H1 (cell line): ENCODE data around the gene UBXN11. TPM values are rescaled to one million over a fixed set of nuclear protein-coding genes. Genes with fewer than 3 reads are reported as not detected.

Experiments used
- CTCF ChIA-PET: fragments of 300-600 bp; sonication (Branson Sonifier 250); formaldehyde crosslinking; loops from one replicate; lab custom pipeline; 2021; ENCODE audit not compliant: partially characterized antibody; lab: Charles Lee
- POLR2A ChIA-PET: fragments of 300-600 bp; sonication (Branson Sonifier 250); formaldehyde crosslinking; loops from one replicate; lab custom pipeline; 2021; ENCODE audit warnings: inconsistent platforms; ENCODE audit not compliant: partially characterized antibody; lab: Charles Lee
- DNase-seq, 2 experiments: peaks; one replicate each; pipeline versions ENCODE4 v3.0.0 to v3.0.0-alpha.2; 2010 to 2022; ENCODE audit warnings: low spot score in 2 of 2, low read depth in 1 of 2, mixed read lengths in 1 of 2
- FAIRE-seq: peaks from 2 replicates; lab custom pipeline; 2011; peaks lifted over from hg19 to GRCh38; lab: Jason Lieb, UNC
- H2AFZ ChIP-seq: 2 replicates; pipeline ENCODE4 v1.8.1; 2012; ENCODE audit warnings: low read length, inconsistent platforms
- H2AK5ac ChIP-seq: 2 replicates; pipeline ENCODE4 v1.6.1; 2013; ENCODE audit warnings: low read depth, low read length
- H2BK120ac ChIP-seq: replicated peaks from 2 replicates; pipeline ENCODE3; 2013; ENCODE audit warnings: low read depth, low read length, inconsistent platforms
- H2BK12ac ChIP-seq: 2 replicates; pipeline ENCODE4 v1.6.1; 2013; ENCODE audit warnings: low read depth, low read length
- H2BK15ac ChIP-seq: 2 replicates; pipeline ENCODE4 v1.6.1; 2013; ENCODE audit warnings: low read length
- H2BK20ac ChIP-seq: 2 replicates; pipeline ENCODE4 v1.6.1; 2013; ENCODE audit warnings: low read length
- H2BK5ac ChIP-seq: 2 replicates; pipeline ENCODE4 v1.6.1; 2013; ENCODE audit warnings: low read depth, low read length
- H3K14ac ChIP-seq: 2 replicates; pipeline ENCODE4 v1.6.1; 2013; ENCODE audit warnings: inconsistent platforms; ENCODE audit not compliant: insufficient read length
- H3K18ac ChIP-seq: 2 replicates; pipeline ENCODE4 v1.6.1; 2013; ENCODE audit warnings: low read length; ENCODE audit errors: extremely low read depth
- H3K23ac ChIP-seq: 2 replicates; pipeline ENCODE4 v1.6.1; 2013; ENCODE audit warnings: inconsistent platforms; ENCODE audit not compliant: insufficient read length
- H3K23me2 ChIP-seq: 2 replicates; pipeline ENCODE4 v1.6.1; 2013; ENCODE audit warnings: low read depth, low read length
- H3K27ac ChIP-seq: 2 replicates; pipeline ENCODE4 v1.6.1; 2011; ENCODE audit warnings: low read depth, low read length, inconsistent platforms
- H3K27me3 ChIP-seq, 4 experiments: replicated peaks in 1 of 4; 1 replicate in 1 of 4; 2 replicates in 3 of 4; pipeline versions ENCODE4 v1.6.1 to v1.8.1; 2011 to 2013; ENCODE audit warnings: low read length in 3 of 4, mild to moderate bottlenecking in 3 of 4, inconsistent platforms in 2 of 4, mixed read lengths in 2 of 4, moderate library complexity in 1 of 4; ENCODE audit not compliant: control insufficient read depth in 3 of 4, insufficient read depth in 3 of 4; ENCODE audit errors: extremely low read depth in 1 of 4
- H3K36me3 ChIP-seq, 4 experiments: 2 replicates each; pipeline versions ENCODE4 v1.6.1 to v1.8.1; 2011 to 2013; ENCODE audit warnings: mild to moderate bottlenecking in 4 of 4, low read length in 3 of 4, moderate library complexity in 2 of 4, control low read depth in 1 of 4, inconsistent platforms in 1 of 4; ENCODE audit not compliant: insufficient read depth in 4 of 4, control insufficient read depth in 2 of 4
- H3K4ac ChIP-seq: replicated peaks from 2 replicates; pipeline ENCODE3; 2013; ENCODE audit warnings: low read length, low read depth, mixed read lengths, inconsistent platforms; ENCODE audit not compliant: insufficient read length
- H3K4me1 ChIP-seq, 4 experiments: replicated peaks in 1 of 4; 1 replicate in 1 of 4; 2 replicates in 3 of 4; pipeline versions ENCODE4 v1.6.1 to v1.8.1; 2011 to 2013; ENCODE audit warnings: low read length in 3 of 4, inconsistent platforms in 2 of 4, mixed read lengths in 1 of 4; ENCODE audit not compliant: insufficient read depth in 4 of 4, control insufficient read depth in 3 of 4
- H3K4me2 ChIP-seq, 2 experiments: 2 replicates each; pipeline versions ENCODE4 v1.6.1 to v1.8.1; 2011 to 2013; ENCODE audit warnings: low read depth in 2 of 2, low read length in 2 of 2, control low read depth in 1 of 2, inconsistent platforms in 1 of 2, mild to moderate bottlenecking in 1 of 2; ENCODE audit not compliant: insufficient read depth in 1 of 2
- H3K4me3 ChIP-seq, 4 experiments: fragments of 200-600, 300-600 bp in 1 of 4; sonication (generic), shearing (Covaris generic), sonication (Bioruptor Twin) in 1 of 4; 2 replicates each; pipeline versions ENCODE4 v1.5.1 to v1.8.1; 2011 to 2016; ENCODE audit warnings: low read length in 4 of 4, low read depth in 3 of 4, control low read depth in 2 of 4, inconsistent platforms in 2 of 4, mild to moderate bottlenecking in 2 of 4, mixed read lengths in 1 of 4, moderate library complexity in 1 of 4; ENCODE audit not compliant: insufficient read depth in 2 of 4; ENCODE audit errors: extremely low read depth in 1 of 4
- H3K56ac ChIP-seq: replicated peaks from 2 replicates; pipeline ENCODE3; 2013; ENCODE audit warnings: low read depth, mild to moderate bottlenecking, mixed read lengths, low read length, inconsistent platforms; ENCODE audit not compliant: insufficient read length
- H3K79me1 ChIP-seq: 2 replicates; pipeline ENCODE4 v1.6.1; 2013; ENCODE audit warnings: low read depth, low read length, control low read depth
- H3K79me2 ChIP-seq, 2 experiments: 2 replicates each; pipeline versions ENCODE4 v1.6.1 to v1.8.1; 2012 to 2013; ENCODE audit warnings: low read length in 2 of 2, mild to moderate bottlenecking in 2 of 2, inconsistent platforms in 1 of 2; ENCODE audit not compliant: insufficient read depth in 2 of 2, control insufficient read depth in 1 of 2
- H3K9ac ChIP-seq, 4 experiments: replicated peaks in 1 of 4; 1 replicate in 1 of 4; 2 replicates in 3 of 4; pipeline versions ENCODE4 v1.6.1 to v1.8.1; 2011 to 2013; ENCODE audit warnings: low read depth in 3 of 4, low read length in 3 of 4, control low read depth in 2 of 4, mild to moderate bottlenecking in 2 of 4, moderate library complexity in 2 of 4, inconsistent platforms in 1 of 4; ENCODE audit errors: extremely low read depth in 1 of 4
- H3K9me3 ChIP-seq, 2 experiments: 2 replicates each; pipeline versions ENCODE4 v1.6.1 to v1.8.1; 2012 to 2013; ENCODE audit warnings: mild to moderate bottlenecking in 2 of 2, moderate library complexity in 2 of 2, control low read depth in 1 of 2, inconsistent platforms in 1 of 2, low read depth in 1 of 2, low read length in 1 of 2, mixed read lengths in 1 of 2; ENCODE audit not compliant: insufficient read depth in 2 of 2
- H4K20me1 ChIP-seq, 2 experiments: replicated peaks in 1 of 2; 2 replicates each; pipeline versions ENCODE3 to v1.8.1; 2011 to 2013; ENCODE audit warnings: inconsistent platforms in 2 of 2, low read length in 2 of 2, mild to moderate bottlenecking in 1 of 2; ENCODE audit not compliant: insufficient read depth in 2 of 2, control insufficient read depth in 1 of 2
- H4K5ac ChIP-seq: 2 replicates; pipeline ENCODE4 v1.6.1; 2013; ENCODE audit warnings: low read length, low read depth, mixed read lengths, inconsistent platforms; ENCODE audit not compliant: insufficient read length
- H4K8ac ChIP-seq: 2 replicates; pipeline ENCODE4 v1.8.0; 2013; ENCODE audit warnings: mild to moderate bottlenecking, moderate library complexity, low read length, inconsistent platforms; ENCODE audit not compliant: insufficient read depth; ENCODE audit errors: extremely low read depth
- H4K91ac ChIP-seq: replicated peaks from 2 replicates; pipeline ENCODE3; 2013; ENCODE audit warnings: low read length, mixed read lengths, inconsistent platforms; ENCODE audit not compliant: insufficient read length
- BRCA1 ChIP-seq: IDR thresholded peaks from 2 replicates; pipeline ENCODE4 v1.6.1; 2012; ENCODE audit warnings: low read depth, low read length, improper control_type of control experiment
- JUN ChIP-seq: IDR thresholded peaks from 2 replicates; pipeline ENCODE4 v1.6.1; 2011; ENCODE audit warnings: low read depth, mild to moderate bottlenecking, improper control_type of control experiment, low read length
- POLR2A ChIP-seq, 2 experiments: IDR thresholded peaks; 1 replicate in 1 of 2; 2 replicates in 1 of 2; pipeline ENCODE4 v1.6.1; 2011; ENCODE audit warnings: low read depth in 2 of 2, low read length in 2 of 2, mild to moderate bottlenecking in 2 of 2; ENCODE audit errors: control extremely low read depth in 1 of 2
- SIX5 ChIP-seq: IDR thresholded peaks from 2 replicates; pipeline ENCODE4 v1.6.1; 2011; ENCODE audit warnings: mild to moderate bottlenecking, low read depth, low read length
- YY1 ChIP-seq: IDR thresholded peaks from 2 replicates; pipeline ENCODE4 v1.6.1; 2011; ENCODE audit warnings: low read depth, mild to moderate bottlenecking, low read length
- WGBS, 2 experiments: shearing (Covaris generic) in 1 of 2; methylation state at CpG; one replicate each; pipeline versions ENCODE4 v1.1.6 to v1.1.7; 2013 to 2015; ENCODE audit warnings: low lambda C conversion rate in 2 of 2, mixed read lengths in 2 of 2, inconsistent platforms in 1 of 2, low coverage in 1 of 2, missing lambda C conversion rate in 1 of 2; ENCODE audit not compliant: insufficient replicate concordance in 2 of 2, insufficient coverage in 1 of 2, insufficient read length in 1 of 2; ENCODE audit errors: extremely low coverage in 1 of 2, missing lambda C conversion rate in 1 of 2; 5-methylcytosine and 5-hydroxymethylcytosine counted together
- polyA plus RNA-seq, 7 experiments: library from polyadenylated mRNA; depleted of rRNA in 3 of 7; stranded (reverse) in 5 of 7; unstranded in 2 of 7; fragments of >200 nt in 5 of 7; fragments of 200-250 nt in 2 of 7; gene quantifications; 1 replicate in 5 of 7; 2 replicates in 1 of 7; 4 replicates in 1 of 7; pipeline versions ENCODE4 v1.2.1 to v1.2.3, GENCODE V29; 2011 to 2013; ENCODE audit warnings: missing spikeins in 2 of 7, mixed read lengths in 2 of 7
- total RNA-seq: library from RNA; stranded (reverse); fragmentation: NEBNext Ultra II Directional; extraction: Animal tissue kit (Norgen Biotek cat#: 25700); gene quantifications from 2 replicates; pipeline ENCODE4 v1.2.1, GENCODE V29; 2021

The UBXN11 gene
- total and polyA plus RNA-seq, 2 of the 8 experiments (the other 6 are each of a cell fraction or from before 2014, with no cell fraction given), result 6.3 to 10.4 TPM

DNA sequence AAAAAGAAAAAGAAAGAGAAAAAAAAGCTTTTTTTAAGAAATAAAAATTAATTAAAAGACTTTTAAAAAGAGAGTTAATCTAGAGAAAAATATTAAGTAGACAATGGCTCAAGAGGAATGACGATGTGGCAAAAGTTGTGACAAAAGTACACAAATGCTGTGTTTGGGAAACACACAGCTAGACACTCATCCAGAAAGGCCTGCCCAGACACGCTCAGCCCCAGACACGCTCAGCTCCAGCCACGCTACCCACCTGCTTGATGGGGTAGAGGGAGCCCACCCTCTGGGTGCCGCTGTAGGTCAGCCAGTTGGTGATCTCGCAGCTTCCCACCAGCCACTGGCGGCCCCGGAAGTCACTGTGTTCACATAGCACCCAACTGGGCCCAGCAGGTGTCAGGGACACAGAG lies 21.5 kb upstream of the UBXN11 start:
- Histone ChIP-seq H3K36me3 (peaks cover 5 to 27% (median 25%) of the 10 kb centered on the region in 4 experiments; a peak in 6 of 8 replicates), H2AFZ (no peak overlapping the region), H3K18ac (no peak overlapping the region; the same call in 1 of the 2 replicates), H2AK5ac (no peak overlapping the region), H3K23ac (no peak overlapping the region), H3K4me1 (no peaks in the 10 kb centered on the region), H2BK120ac (no peak overlapping the region), H3K9ac (no peak overlapping the region), H3K23me2 (no peaks in the 10 kb centered on the region), H3K9me3 (no peaks in the 10 kb centered on the region), H3K4ac (no peak overlapping the region), H2BK5ac (0 out of 2 replicates have a peak overlapping the region, but pooled peaks have one; percentile 35), H3K4me2 (no peak overlapping the region), H4K8ac (no peak overlapping the region), H3K79me1 (no peaks in the 10 kb centered on the region), H3K27me3 (no peaks in the 10 kb centered on the region), H2BK15ac (no peak overlapping the region), H3K79me2 (no peaks in the 10 kb centered on the region), H3K4me3 (no peak overlapping the region), H3K56ac (no peak overlapping the region), H4K91ac (no peak overlapping the region), H4K5ac (no peak overlapping the region), H3K27ac (peak overlapping the region; percentile 20; the same call in 1 of the 2 replicates), H2BK12ac (no peak overlapping the region), H3K14ac (no peak overlapping the region), H4K20me1 (peaks cover 0 to 2% of the 10 kb centered on the region in 2 experiments), H2BK20ac (no peak overlapping the region)
- TF ChIP-seq YY1 (no peak), JUN (no peak), POLR2A (IDR thresholded peaks at IDR 0.05; ENCODE audit: control extremely low read depth in 1 of 2, low read depth in 2 of 2, low read length in 2 of 2) (no peak), SIX5 (no peak), BRCA1 (no peak)
- 80% methylated on average over 8 of the region's 8 CpGs; no CpG with 5 or more reads in 1 of the 2 experiments for WGBS, 2 experiments
- FAIRE-seq (no peak), DNase-seq (no peak)
- ChIA-PET CTCF (interaction anchor here (0.7 to 57.0 kb wide), 6 partner anchors 9 to 35 kb away, joined by 3 to 1530 read pairs (median 6); partner anchors contain the start of genes CD52, SH3BGRL3 and UBXN11), POLR2A (interaction anchor here (1.2 to 1.5 kb wide), 3 partner anchors 13 to 102 kb away, joined by 3 to 5 read pairs (median 3); no protein-coding TSS in a partner anchor)
